Activated T-helper 2 cell treated with anti-CD3 and anti-CD28 coated beads, Interferon-gamma antibody, Interleukin-2, Interleukin-4, amounts not matched to agents 10 μg/mL and 5 μg/mL and 100 μg/mL, durations not matched to agents 14 hours and 24 hours and 36 hours (primary cell): ENCODE results near the gene LHFPL6. TPM values are rescaled to one million over a fixed set of nuclear protein-coding genes. Genes with fewer than 3 reads are reported as not detected.

ENCODE experiments used
- DNase-seq: peaks from one replicate; pipeline ENCODE4 v3.0.0; 2021; ENCODE audit warnings: low spot score
- H3K27ac Mint-ChIP-seq: one replicate; pipeline ENCODE4 v1.8.0; 2021; ENCODE audit warnings: mixed read lengths
- H3K27me3 Mint-ChIP-seq: one replicate; pipeline ENCODE4 v1.8.0; 2021; ENCODE audit warnings: low read depth, mixed read lengths
- H3K36me3 Mint-ChIP-seq: one replicate; pipeline ENCODE4 v1.8.0; 2021; ENCODE audit warnings: low read depth, mixed read lengths
- H3K4me1 Mint-ChIP-seq: one replicate; pipeline ENCODE4 v1.8.0; 2021; ENCODE audit warnings: low read depth, mixed read lengths
- H3K4me3 Mint-ChIP-seq: one replicate; pipeline ENCODE4 v1.8.0; 2021; ENCODE audit warnings: low read depth, mild to moderate bottlenecking, moderate library complexity, mixed read lengths
- H3K9me3 Mint-ChIP-seq: one replicate; pipeline ENCODE4 v1.8.0; 2021; ENCODE audit warnings: mixed read lengths
- intact Hi-C: fragments of 100-400 bp; cut with micrococcal nuclease; formaldehyde crosslinking; loops from one replicate; pipeline ENCODE4 v1.15.1; 2023
- total RNA-seq: library from RNA; stranded (reverse); gene quantifications from 2 replicates; pipeline ENCODE4 v1.2.3, GENCODE V29; 2022

LHFPL6 gene
- total RNA-seq, 1 donor from 2014 or later, result 5.8 TPM

- H3K36me3 Mint-ChIP-seq, result no peaks in the 10 kb centered on the region
- H3K9me3 Mint-ChIP-seq, result no peaks in the 10 kb centered on the region
- no peak overlapping the region for H3K4me3 Mint-ChIP-seq
- H3K27ac Mint-ChIP-seq, result no peak overlapping the region
- intact Hi-C loops, result no loop called here
- DNase-seq, result no peak
- H3K27me3 Mint-ChIP-seq, result peaks cover 4% of the 10 kb centered on the region
- H3K4me1 Mint-ChIP-seq, result no peaks in the 10 kb centered on the region
Observed at GRCh38 chr13:39422845-39423565, 180.0 kb downstream of the LHFPL6 start.

GRCh38 chr13:39419876-39420275 lies 183.1 kb downstream of the LHFPL6 start:
- DNase-seq, result no peak
- no peak overlapping the region for H3K27ac Mint-ChIP-seq
- no peaks in the 10 kb centered on the region for H3K4me1 Mint-ChIP-seq
- no peaks in the 10 kb centered on the region for H3K9me3 Mint-ChIP-seq
- intact Hi-C loops, result loop anchor here (10.0 kb wide), 1 partner anchor 195 kb away; no protein-coding TSS in a partner anchor
- peaks cover 4% of the 10 kb centered on the region for H3K27me3 Mint-ChIP-seq
- H3K4me3 Mint-ChIP-seq, result no peak overlapping the region
- H3K36me3 Mint-ChIP-seq, result no peaks in the 10 kb centered on the region

GRCh38 chr13:39419068-39419467 lies 183.9 kb downstream of the LHFPL6 start:
- peaks cover 4% of the 10 kb centered on the region for H3K27me3 Mint-ChIP-seq
- no peak overlapping the region for H3K4me3 Mint-ChIP-seq
- H3K36me3 Mint-ChIP-seq, result no peaks in the 10 kb centered on the region
- H3K4me1 Mint-ChIP-seq, result no peaks in the 10 kb centered on the region
- H3K27ac Mint-ChIP-seq, result no peak overlapping the region
- no peak for DNase-seq
- intact Hi-C loops, result loop anchor here (10.0 kb wide), 1 partner anchor 196 kb away; no protein-coding TSS in a partner anchor
- H3K9me3 Mint-ChIP-seq, result no peaks in the 10 kb centered on the region

GRCh38 chr13:39418424-39418823 lies 184.6 kb downstream of the LHFPL6 start:
- no peaks in the 10 kb centered on the region for H3K9me3 Mint-ChIP-seq
- no peak overlapping the region for H3K27ac Mint-ChIP-seq
- H3K4me1 Mint-ChIP-seq, result no peaks in the 10 kb centered on the region
- DNase-seq, result no peak
- no peak overlapping the region for H3K4me3 Mint-ChIP-seq
- H3K27me3 Mint-ChIP-seq, result peaks cover 4% of the 10 kb centered on the region
- H3K36me3 Mint-ChIP-seq, result no peaks in the 10 kb centered on the region
- intact Hi-C loops, result loop anchor here (10.0 kb wide), 1 partner anchor 196 kb away; no protein-coding TSS in a partner anchor

- H3K36me3 Mint-ChIP-seq, result no peaks in the 10 kb centered on the region
- DNase-seq, result no peak
- H3K4me1 Mint-ChIP-seq, result no peaks in the 10 kb centered on the region
- no peaks in the 10 kb centered on the region for H3K9me3 Mint-ChIP-seq
- H3K27ac Mint-ChIP-seq, result no peak overlapping the region
- no peak overlapping the region for H3K4me3 Mint-ChIP-seq
- intact Hi-C loops, result loop anchor here (10.0 kb wide), 1 partner anchor 197 kb away; no protein-coding TSS in a partner anchor
- peaks cover 4% of the 10 kb centered on the region for H3K27me3 Mint-ChIP-seq
Observed at GRCh38 chr13:39417643-39418042, 185.3 kb downstream of the LHFPL6 start.

- Mint-ChIP-seq H3K4me3 (no peak overlapping the region), H3K9me3 (no peaks in the 10 kb centered on the region), H3K36me3 (no peaks in the 10 kb centered on the region), H3K4me1 (no peaks in the 10 kb centered on the region), H3K27ac (no peak overlapping the region), H3K27me3 (peaks cover 4% of the 10 kb centered on the region)
- intact Hi-C loops, result loop anchor here (10.0 kb wide), 1 partner anchor 198 kb away; no protein-coding TSS in a partner anchor
- DNase-seq, result no peak
Observed at GRCh38 chr13:39417131-39417530, 185.9 kb downstream of the LHFPL6 start.

- peaks cover 8% of the 10 kb centered on the region for H3K27me3 Mint-ChIP-seq
- no peaks in the 10 kb centered on the region for H3K9me3 Mint-ChIP-seq
- no peaks in the 10 kb centered on the region for H3K4me1 Mint-ChIP-seq
- H3K27ac Mint-ChIP-seq, result no peak overlapping the region
- no peak for DNase-seq
- no peaks in the 10 kb centered on the region for H3K36me3 Mint-ChIP-seq
- intact Hi-C loops, result loop anchor here (10.0 kb wide), 1 partner anchor 200 kb away; no protein-coding TSS in a partner anchor
- H3K4me3 Mint-ChIP-seq, result no peak overlapping the region
Observed at GRCh38 chr13:39415008-39415802, 187.8 kb downstream of the LHFPL6 start.

GRCh38 chr13:39414339-39414738 lies 188.7 kb downstream of the LHFPL6 start:
- Mint-ChIP-seq H3K27me3 (peaks cover 7% of the 10 kb centered on the region), H3K27ac (no peak overlapping the region), H3K4me3 (no peak overlapping the region), H3K4me1 (no peaks in the 10 kb centered on the region), H3K36me3 (no peaks in the 10 kb centered on the region), H3K9me3 (no peaks in the 10 kb centered on the region)
- DNase-seq, result no peak
- intact Hi-C loops, result loop anchor here (10.0 kb wide), 1 partner anchor 200 kb away; no protein-coding TSS in a partner anchor

GRCh38 chr13:39411511-39411910 lies 191.5 kb downstream of the LHFPL6 start:
- intact Hi-C loops, result loop anchor here (10.0 kb wide), 1 partner anchor 203 kb away; no protein-coding TSS in a partner anchor
- no peak overlapping the region for H3K4me3 Mint-ChIP-seq
- no peaks in the 10 kb centered on the region for H3K4me1 Mint-ChIP-seq
- no peaks in the 10 kb centered on the region for H3K36me3 Mint-ChIP-seq
- DNase-seq, result no peak
- no peaks in the 10 kb centered on the region for H3K9me3 Mint-ChIP-seq
- H3K27me3 Mint-ChIP-seq, result peaks cover 4% of the 10 kb centered on the region
- no peak overlapping the region for H3K27ac Mint-ChIP-seq

GRCh38 chr13:39410964-39411363 lies 192.0 kb downstream of the LHFPL6 start:
- Mint-ChIP-seq H3K9me3 (no peaks in the 10 kb centered on the region), H3K27ac (no peak overlapping the region), H3K4me3 (no peak overlapping the region), H3K36me3 (no peaks in the 10 kb centered on the region), H3K27me3 (peaks cover 4% of the 10 kb centered on the region), H3K4me1 (no peaks in the 10 kb centered on the region)
- intact Hi-C loops, result loop anchor here (10.0 kb wide), 1 partner anchor 204 kb away; no protein-coding TSS in a partner anchor
- no peak for DNase-seq

GRCh38 chr13:39410096-39410901 lies 192.7 kb downstream of the LHFPL6 start:
- DNase-seq, result no peak
- intact Hi-C loops, result loop anchor here (10.0 kb wide), 1 partner anchor 205 kb away; no protein-coding TSS in a partner anchor
- Mint-ChIP-seq H3K36me3 (no peaks in the 10 kb centered on the region), H3K9me3 (no peaks in the 10 kb centered on the region), H3K27me3 (peaks cover 4% of the 10 kb centered on the region), H3K4me3 (no peak overlapping the region), H3K27ac (no peak overlapping the region), H3K4me1 (no peaks in the 10 kb centered on the region)

- H3K36me3 Mint-ChIP-seq, result no peaks in the 10 kb centered on the region
- H3K27me3 Mint-ChIP-seq, result peaks cover 4% of the 10 kb centered on the region
- intact Hi-C loops, result no loop called here
- no peak overlapping the region for H3K4me3 Mint-ChIP-seq
- no peaks in the 10 kb centered on the region for H3K4me1 Mint-ChIP-seq
- DNase-seq, result no peak
- no peaks in the 10 kb centered on the region for H3K9me3 Mint-ChIP-seq
- no peak overlapping the region for H3K27ac Mint-ChIP-seq
Observed at GRCh38 chr13:39408512-39408911, 194.5 kb downstream of the LHFPL6 start.
